Stimulated activated CD8-positive, alpha-beta memory T cell treated with anti-CD3 and anti-CD28 coated beads, Interleukin-4, amount 100 ng/mL, for 48 hours (primary cell): ENCODE measurements around the gene DAP3.
"Not testable (repeated sequence)": the region's sequence is repeated elsewhere in the genome, so short reads cannot be mapped to it uniquely, and the experiment has no call there.

ENCODE experiments used
- DNase-seq: peaks from one replicate; pipeline ENCODE4 v3.0.0-alpha.2; 2020

DAP3 gene

GRCh38 chr1:155689081-155689607 lies at the start of gene DAP3:
Gene DAP3 (plus strand): TSS chr1:155689091. CDS start chr1:155709780, 20,689 bp downstream.
- DNase-seq: not testable (repeated sequence)

GRCh38 chr1:155640367-155640766 lies 48.5 kb upstream of the DAP3 start:
- no peak for DNase-seq

- DNase-seq: not testable (repeated sequence)
Observed at GRCh38 chr1:155642559-155643180, 46.2 kb upstream of the DAP3 start.

- no peak for DNase-seq
Observed at GRCh38 chr1:155643230-155643629, 45.7 kb upstream of the DAP3 start.

GRCh38 chr1:155645034-155645598 lies 43.8 kb upstream of the DAP3 start:
- DNase-seq: no peak

GRCh38 chr1:155645648-155646047 lies 43.2 kb upstream of the DAP3 start:
- DNase-seq: no peak

GRCh38 chr1:155646307-155646706 lies 42.6 kb upstream of the DAP3 start:
- DNase-seq: no peak

GRCh38 chr1:155648207-155649147 lies 40.4 kb upstream of the DAP3 start:
- DNase-seq: no peak

- no peak for DNase-seq
Observed at GRCh38 chr1:155649676-155650075, 39.2 kb upstream of the DAP3 start.

- no peak for DNase-seq
Observed at GRCh38 chr1:155650231-155650757, 38.6 kb upstream of the DAP3 start.

GRCh38 chr1:155651861-155652661 lies 36.8 kb upstream of the DAP3 start:
- no peak for DNase-seq

- no peak for DNase-seq
Observed at GRCh38 chr1:155652951-155653350, 35.9 kb upstream of the DAP3 start.

GRCh38 chr1:155657463-155657862 lies 31.4 kb upstream of the DAP3 start:
- no peak for DNase-seq

GRCh38 chr1:155661239-155661638 lies 27.7 kb upstream of the DAP3 start:
- DNase-seq: not testable (repeated sequence)

GRCh38 chr1:155669233-155670162 lies 19.4 kb upstream of the DAP3 start:
- DNase-seq: no peak

GRCh38 chr1:155671750-155672149 lies 17.1 kb upstream of the DAP3 start:
- no peak for DNase-seq

- DNase-seq: no peak
Observed at GRCh38 chr1:155673003-155673402, 15.9 kb upstream of the DAP3 start.

- no peak for DNase-seq
Observed at GRCh38 chr1:155678027-155678426, 10.9 kb upstream of the DAP3 start.

- DNase-seq: not testable (repeated sequence)
Observed at GRCh38 chr1:155678992-155679391, 9.9 kb upstream of the DAP3 start.

GRCh38 chr1:155680531-155680930 lies 8.4 kb upstream of the DAP3 start:
- DNase-seq: no peak

GRCh38 chr1:155681776-155682175 lies 7.1 kb upstream of the DAP3 start:
- no peak for DNase-seq
